HG02610 (cell line): ENCODE measurements around the gene ENTHD1.

ENCODE experiments used
- ATAC-seq: cut with Tn5 transposase; IDR thresholded peaks from one replicate; pipeline ENCODE4 v1.9.1; 2021; ENCODE audit warnings: mild to moderate bottlenecking, moderate library complexity; ENCODE audit not compliant: unreplicated experiment

ENTHD1 gene

GRCh38 chr22:39693943-39694500 is 199.5 kb downstream of the ENTHD1 start:
- no peak for ATAC-seq
